ENCODE data around the gene PHYHIPL. TPM values are rescaled to one million over a fixed set of nuclear protein-coding genes. Genes with fewer than 3 reads are reported as not detected.
"Not testable (repeated sequence)": the region's sequence is repeated elsewhere in the genome, so short reads cannot be mapped to it uniquely, and the experiment has no call there.

PHYHIPL gene
- polyA plus RNA-seq, 3 donors = 16.8 to 18.0 (median 17.2) TPM

- no peak for DNase-seq (ENCODE audit: low read depth in 3 of 3, low spot score in 2 of 3)
These were observed 5.2 kb downstream of the PHYHIPL start for GRCh38 chr10:59181668-59182067.

- no peak for DNase-seq (ENCODE audit: low read depth in 3 of 3, low spot score in 2 of 3)
These were observed 13.9 kb downstream of the PHYHIPL start for GRCh38 chr10:59190332-59190731.

GRCh38 chr10:59206204-59206720 is 29.8 kb downstream of the PHYHIPL start:
- no peak for DNase-seq (ENCODE audit: low read depth in 3 of 3, low spot score in 2 of 3)

- no peak for DNase-seq (ENCODE audit: low read depth in 3 of 3, low spot score in 2 of 3)
These were observed 35.9 kb downstream of the PHYHIPL start for GRCh38 chr10:59212301-59212798.

- no peak for DNase-seq (ENCODE audit: low read depth in 3 of 3, low spot score in 2 of 3)
These were observed 37.7 kb downstream of the PHYHIPL start for GRCh38 chr10:59214160-59214559.

- no peak for DNase-seq (ENCODE audit: low read depth in 3 of 3, low spot score in 2 of 3)
These were observed 39.9 kb downstream of the PHYHIPL start for GRCh38 chr10:59216178-59216869.

- no peak for DNase-seq (ENCODE audit: low read depth in 3 of 3, low spot score in 2 of 3)
These were observed 46.3 kb downstream of the PHYHIPL start for GRCh38 chr10:59222788-59223187.

- DNase-seq (ENCODE audit: low read depth in 3 of 3, low spot score in 2 of 3) = not testable (repeated sequence)
These were observed 47.2 kb downstream of the PHYHIPL start for GRCh38 chr10:59223597-59223996.

- DNase-seq (ENCODE audit: low read depth in 3 of 3, low spot score in 2 of 3) = no peak
These were observed 48.8 kb downstream of the PHYHIPL start for GRCh38 chr10:59225211-59225610.

GRCh38 chr10:59227136-59227673 is 50.8 kb downstream of the PHYHIPL start:
- DNase-seq (ENCODE audit: low read depth in 3 of 3, low spot score in 2 of 3) = no peak

GRCh38 chr10:59229441-59229840 is 53.0 kb downstream of the PHYHIPL start:
- no peak for DNase-seq (ENCODE audit: low read depth in 3 of 3, low spot score in 2 of 3)

GRCh38 chr10:59234194-59234593 is 57.8 kb downstream of the PHYHIPL start:
- no peak for DNase-seq (ENCODE audit: low read depth in 3 of 3, low spot score in 2 of 3)

GRCh38 chr10:59234816-59235429 is 58.5 kb downstream of the PHYHIPL start:
- DNase-seq (ENCODE audit: low read depth in 3 of 3, low spot score in 2 of 3) = peak in 1 of 3 donors; percentile 13

- no peak for DNase-seq (ENCODE audit: low read depth in 3 of 3, low spot score in 2 of 3)
These were observed 59.7 kb downstream of the PHYHIPL start for GRCh38 chr10:59236064-59236697.

- DNase-seq (ENCODE audit: low read depth in 3 of 3, low spot score in 2 of 3) = no peak
These were observed 61.3 kb downstream of the PHYHIPL start for GRCh38 chr10:59237775-59238174.

GRCh38 chr10:59239108-59239507 is 62.7 kb downstream of the PHYHIPL start:
- not testable (repeated sequence) for DNase-seq (ENCODE audit: low read depth in 3 of 3, low spot score in 2 of 3)

- DNase-seq (ENCODE audit: low read depth in 3 of 3, low spot score in 2 of 3) = peak; percentile 29 to 41 (median 38)
These were observed 64.2 kb downstream of the PHYHIPL start for GRCh38 chr10:59240582-59241183.

- DNase-seq (ENCODE audit: low read depth in 3 of 3, low spot score in 2 of 3) = no peak
These were observed 65.6 kb downstream of the PHYHIPL start for GRCh38 chr10:59242057-59242456.

GRCh38 chr10:59242991-59243390 is 66.5 kb downstream of the PHYHIPL start:
- no peak for DNase-seq (ENCODE audit: low read depth in 3 of 3, low spot score in 2 of 3)

- DNase-seq (ENCODE audit: low read depth in 3 of 3, low spot score in 2 of 3) = no peak
These were observed 67.3 kb downstream of the PHYHIPL start for GRCh38 chr10:59243611-59244195.
